MV-4-11 (cell line): ENCODE data around the gene LIMCH1.

Experiments used
- DNase-seq: peaks from one replicate; lab custom pipeline; 2025; lab: John Stamatoyannopoulos, UW

LIMCH1 gene

GRCh38 chr4:41561244-41561643, 23.3 kb downstream of the LIMCH1 start:
- DNase-seq: no peak

- DNase-seq: no peak
Measured at GRCh38 chr4:41567186-41567585, 29.2 kb downstream of the LIMCH1 start.

- DNase-seq: no peak
Measured at GRCh38 chr4:41568363-41568762, 30.4 kb downstream of the LIMCH1 start.

- DNase-seq: no peak
Measured at GRCh38 chr4:41569961-41570360, 32.0 kb downstream of the LIMCH1 start.

GRCh38 chr4:41571422-41571821, 33.5 kb downstream of the LIMCH1 start:
- DNase-seq: no peak

GRCh38 chr4:41572516-41572915, 34.6 kb downstream of the LIMCH1 start:
- no peak for DNase-seq

- no peak for DNase-seq
Measured at GRCh38 chr4:41572956-41573355, 35.0 kb downstream of the LIMCH1 start.

- no peak for DNase-seq
Measured at GRCh38 chr4:41573502-41574001, 35.6 kb downstream of the LIMCH1 start.

GRCh38 chr4:41575207-41575606, 37.2 kb downstream of the LIMCH1 start:
- DNase-seq: no peak

GRCh38 chr4:41575665-41576064, 37.7 kb downstream of the LIMCH1 start:
- no peak for DNase-seq

GRCh38 chr4:41579043-41579442, 41.1 kb downstream of the LIMCH1 start:
- DNase-seq: no peak

- DNase-seq: no peak
Measured at GRCh38 chr4:41579526-41579925, 41.6 kb downstream of the LIMCH1 start.

- no peak for DNase-seq
Measured at GRCh38 chr4:41580007-41580406, 42.0 kb downstream of the LIMCH1 start.

GRCh38 chr4:41586675-41587225, 48.8 kb downstream of the LIMCH1 start:
- no peak for DNase-seq

GRCh38 chr4:41587286-41587685, 49.3 kb downstream of the LIMCH1 start:
- no peak for DNase-seq

GRCh38 chr4:41590591-41590990, 52.6 kb downstream of the LIMCH1 start:
- DNase-seq: no peak

GRCh38 chr4:41594432-41594831, 56.5 kb downstream of the LIMCH1 start:
- no peak for DNase-seq

- DNase-seq: no peak
Measured at GRCh38 chr4:41597494-41597893, 59.5 kb downstream of the LIMCH1 start.

- no peak for DNase-seq
Measured at GRCh38 chr4:41598580-41598979, 60.6 kb downstream of the LIMCH1 start.

GRCh38 chr4:41599192-41599786, 61.3 kb downstream of the LIMCH1 start:
- no peak for DNase-seq

GRCh38 chr4:41600243-41600912, 62.4 kb downstream of the LIMCH1 start:
- no peak for DNase-seq

GRCh38 chr4:41601025-41601424, 63.1 kb downstream of the LIMCH1 start:
- no peak for DNase-seq

GRCh38 chr4:41602113-41602512, 64.2 kb downstream of the LIMCH1 start:
- no peak for DNase-seq
